H1 (cell line): ENCODE results near the gene QPCT. TPM values are rescaled to one million over a fixed set of nuclear protein-coding genes. Genes with fewer than 3 reads are reported as not detected.

Experiments
- CTCF ChIA-PET: fragments of 300-600 bp; sonication (Branson Sonifier 250); formaldehyde crosslinking; loops from one replicate; lab custom pipeline; 2021; ENCODE audit not compliant: partially characterized antibody; lab: Charles Lee
- POLR2A ChIA-PET: fragments of 300-600 bp; sonication (Branson Sonifier 250); formaldehyde crosslinking; loops from one replicate; lab custom pipeline; 2021; ENCODE audit warnings: inconsistent platforms; ENCODE audit not compliant: partially characterized antibody; lab: Charles Lee
- DNase-seq, 2 experiments: peaks; one replicate each; pipeline versions ENCODE4 v3.0.0 to v3.0.0-alpha.2; 2010 to 2022; ENCODE audit warnings: low spot score in 2 of 2, low read depth in 1 of 2, mixed read lengths in 1 of 2
- FAIRE-seq: peaks from 2 replicates; lab custom pipeline; 2011; peaks lifted over from hg19 to GRCh38; lab: Jason Lieb, UNC
- H2AFZ ChIP-seq: 2 replicates; pipeline ENCODE4 v1.8.1; 2012; ENCODE audit warnings: low read length, inconsistent platforms
- H2AK5ac ChIP-seq: 2 replicates; pipeline ENCODE4 v1.6.1; 2013; ENCODE audit warnings: low read depth, low read length
- H2BK120ac ChIP-seq: replicated peaks from 2 replicates; pipeline ENCODE3; 2013; ENCODE audit warnings: low read depth, low read length, inconsistent platforms
- H2BK12ac ChIP-seq: 2 replicates; pipeline ENCODE4 v1.6.1; 2013; ENCODE audit warnings: low read depth, low read length
- H2BK15ac ChIP-seq: 2 replicates; pipeline ENCODE4 v1.6.1; 2013; ENCODE audit warnings: low read length
- H2BK20ac ChIP-seq: 2 replicates; pipeline ENCODE4 v1.6.1; 2013; ENCODE audit warnings: low read length
- H2BK5ac ChIP-seq: 2 replicates; pipeline ENCODE4 v1.6.1; 2013; ENCODE audit warnings: low read depth, low read length
- H3K14ac ChIP-seq: 2 replicates; pipeline ENCODE4 v1.6.1; 2013; ENCODE audit warnings: inconsistent platforms; ENCODE audit not compliant: insufficient read length
- H3K18ac ChIP-seq: 2 replicates; pipeline ENCODE4 v1.6.1; 2013; ENCODE audit warnings: low read length; ENCODE audit errors: extremely low read depth
- H3K23ac ChIP-seq: 2 replicates; pipeline ENCODE4 v1.6.1; 2013; ENCODE audit warnings: inconsistent platforms; ENCODE audit not compliant: insufficient read length
- H3K23me2 ChIP-seq: 2 replicates; pipeline ENCODE4 v1.6.1; 2013; ENCODE audit warnings: low read depth, low read length
- H3K27ac ChIP-seq: 2 replicates; pipeline ENCODE4 v1.6.1; 2011; ENCODE audit warnings: low read depth, low read length, inconsistent platforms
- H3K27me3 ChIP-seq, 4 experiments: replicated peaks in 1 of 4; 1 replicate in 1 of 4; 2 replicates in 3 of 4; pipeline versions ENCODE4 v1.6.1 to v1.8.1; 2011 to 2013; ENCODE audit warnings: low read length in 3 of 4, mild to moderate bottlenecking in 3 of 4, inconsistent platforms in 2 of 4, mixed read lengths in 2 of 4, moderate library complexity in 1 of 4; ENCODE audit not compliant: control insufficient read depth in 3 of 4, insufficient read depth in 3 of 4; ENCODE audit errors: extremely low read depth in 1 of 4
- H3K36me3 ChIP-seq, 4 experiments: 2 replicates each; pipeline versions ENCODE4 v1.6.1 to v1.8.1; 2011 to 2013; ENCODE audit warnings: mild to moderate bottlenecking in 4 of 4, low read length in 3 of 4, moderate library complexity in 2 of 4, control low read depth in 1 of 4, inconsistent platforms in 1 of 4; ENCODE audit not compliant: insufficient read depth in 4 of 4, control insufficient read depth in 2 of 4
- H3K4ac ChIP-seq: replicated peaks from 2 replicates; pipeline ENCODE3; 2013; ENCODE audit warnings: low read length, low read depth, mixed read lengths, inconsistent platforms; ENCODE audit not compliant: insufficient read length
- H3K4me1 ChIP-seq, 4 experiments: replicated peaks in 1 of 4; 1 replicate in 1 of 4; 2 replicates in 3 of 4; pipeline versions ENCODE4 v1.6.1 to v1.8.1; 2011 to 2013; ENCODE audit warnings: low read length in 3 of 4, inconsistent platforms in 2 of 4, mixed read lengths in 1 of 4; ENCODE audit not compliant: insufficient read depth in 4 of 4, control insufficient read depth in 3 of 4
- H3K4me2 ChIP-seq, 2 experiments: 2 replicates each; pipeline versions ENCODE4 v1.6.1 to v1.8.1; 2011 to 2013; ENCODE audit warnings: low read depth in 2 of 2, low read length in 2 of 2, control low read depth in 1 of 2, inconsistent platforms in 1 of 2, mild to moderate bottlenecking in 1 of 2; ENCODE audit not compliant: insufficient read depth in 1 of 2
- H3K4me3 ChIP-seq, 4 experiments: fragments of 200-600, 300-600 bp in 1 of 4; sonication (generic), shearing (Covaris generic), sonication (Bioruptor Twin) in 1 of 4; 2 replicates each; pipeline versions ENCODE4 v1.5.1 to v1.8.1; 2011 to 2016; ENCODE audit warnings: low read length in 4 of 4, low read depth in 3 of 4, control low read depth in 2 of 4, inconsistent platforms in 2 of 4, mild to moderate bottlenecking in 2 of 4, mixed read lengths in 1 of 4, moderate library complexity in 1 of 4; ENCODE audit not compliant: insufficient read depth in 2 of 4; ENCODE audit errors: extremely low read depth in 1 of 4
- H3K56ac ChIP-seq: replicated peaks from 2 replicates; pipeline ENCODE3; 2013; ENCODE audit warnings: low read depth, mild to moderate bottlenecking, mixed read lengths, low read length, inconsistent platforms; ENCODE audit not compliant: insufficient read length
- H3K79me1 ChIP-seq: 2 replicates; pipeline ENCODE4 v1.6.1; 2013; ENCODE audit warnings: low read depth, low read length, control low read depth
- H3K79me2 ChIP-seq, 2 experiments: 2 replicates each; pipeline versions ENCODE4 v1.6.1 to v1.8.1; 2012 to 2013; ENCODE audit warnings: low read length in 2 of 2, mild to moderate bottlenecking in 2 of 2, inconsistent platforms in 1 of 2; ENCODE audit not compliant: insufficient read depth in 2 of 2, control insufficient read depth in 1 of 2
- H3K9ac ChIP-seq, 4 experiments: replicated peaks in 1 of 4; 1 replicate in 1 of 4; 2 replicates in 3 of 4; pipeline versions ENCODE4 v1.6.1 to v1.8.1; 2011 to 2013; ENCODE audit warnings: low read depth in 3 of 4, low read length in 3 of 4, control low read depth in 2 of 4, mild to moderate bottlenecking in 2 of 4, moderate library complexity in 2 of 4, inconsistent platforms in 1 of 4; ENCODE audit errors: extremely low read depth in 1 of 4
- H3K9me3 ChIP-seq, 2 experiments: 2 replicates each; pipeline versions ENCODE4 v1.6.1 to v1.8.1; 2012 to 2013; ENCODE audit warnings: mild to moderate bottlenecking in 2 of 2, moderate library complexity in 2 of 2, control low read depth in 1 of 2, inconsistent platforms in 1 of 2, low read depth in 1 of 2, low read length in 1 of 2, mixed read lengths in 1 of 2; ENCODE audit not compliant: insufficient read depth in 2 of 2
- H4K20me1 ChIP-seq, 2 experiments: replicated peaks in 1 of 2; 2 replicates each; pipeline versions ENCODE3 to v1.8.1; 2011 to 2013; ENCODE audit warnings: inconsistent platforms in 2 of 2, low read length in 2 of 2, mild to moderate bottlenecking in 1 of 2; ENCODE audit not compliant: insufficient read depth in 2 of 2, control insufficient read depth in 1 of 2
- H4K5ac ChIP-seq: 2 replicates; pipeline ENCODE4 v1.6.1; 2013; ENCODE audit warnings: low read length, low read depth, mixed read lengths, inconsistent platforms; ENCODE audit not compliant: insufficient read length
- H4K8ac ChIP-seq: 2 replicates; pipeline ENCODE4 v1.8.0; 2013; ENCODE audit warnings: mild to moderate bottlenecking, moderate library complexity, low read length, inconsistent platforms; ENCODE audit not compliant: insufficient read depth; ENCODE audit errors: extremely low read depth
- H4K91ac ChIP-seq: replicated peaks from 2 replicates; pipeline ENCODE3; 2013; ENCODE audit warnings: low read length, mixed read lengths, inconsistent platforms; ENCODE audit not compliant: insufficient read length
- ATF3 ChIP-seq: IDR thresholded peaks from 2 replicates; pipeline ENCODE4 v1.6.1; 2011; ENCODE audit warnings: low read depth, mild to moderate bottlenecking, low read length; ENCODE audit not compliant: insufficient read depth
- BACH1 ChIP-seq: IDR thresholded peaks from 2 replicates; pipeline ENCODE4 v1.6.1; 2012; ENCODE audit warnings: low read length, improper control_type of control experiment
- CBX5 ChIP-seq: fragments of 300-800, 300-1000 bp; sonication (generic); IDR thresholded peaks from 2 replicates; pipeline ENCODE4 v1.7.1; 2016; ENCODE audit warnings: antibody characterized with exemption, low read length, low read depth
- CHD2 ChIP-seq: IDR thresholded peaks from 2 replicates; pipeline ENCODE4 v1.6.1; 2012; ENCODE audit warnings: low read length, improper control_type of control experiment
- E2F6 ChIP-seq: IDR thresholded peaks from 2 replicates; pipeline ENCODE4 v1.6.1; 2012; ENCODE audit warnings: inconsistent platforms
- MAFK ChIP-seq: IDR thresholded peaks from 2 replicates; pipeline ENCODE4 v1.6.1; 2012; ENCODE audit warnings: low read depth, mild to moderate bottlenecking, improper control_type of control experiment, low read length
- NANOG ChIP-seq: IDR thresholded peaks from 2 replicates; pipeline ENCODE4 v1.6.1; 2011; ENCODE audit warnings: low read length, low read depth, mild to moderate bottlenecking, inconsistent platforms; ENCODE audit not compliant: insufficient read depth, poor library complexity, severe bottlenecking
- RAD21 ChIP-seq, 2 experiments: IDR thresholded peaks in 1 of 2; conservative IDR thresholded peaks in 1 of 2; 2 replicates each; pipeline ENCODE4 v1.6.1; 2011; ENCODE audit warnings: low read depth in 2 of 2, low read length in 2 of 2, improper control_type of control experiment in 1 of 2, inconsistent platforms in 1 of 2, mild to moderate bottlenecking in 1 of 2, moderate library complexity in 1 of 2
- SP2 ChIP-seq: IDR thresholded peaks from 2 replicates; pipeline ENCODE4 v1.6.1; 2012; ENCODE audit warnings: mild to moderate bottlenecking, low read length, inconsistent platforms
- TAF7 ChIP-seq: optimal IDR thresholded peaks from 2 replicates; pipeline ENCODE3; 2011; ENCODE audit warnings: low read depth, mild to moderate bottlenecking, inconsistent platforms, low read length, moderate library complexity, borderline replicate concordance
- USF2 ChIP-seq: IDR thresholded peaks from 2 replicates; pipeline ENCODE4 v1.6.1; 2011; ENCODE audit warnings: low read length, improper control_type of control experiment
- WGBS, 2 experiments: shearing (Covaris generic) in 1 of 2; methylation state at CpG; one replicate each; pipeline versions ENCODE4 v1.1.6 to v1.1.7; 2013 to 2015; ENCODE audit warnings: low lambda C conversion rate in 2 of 2, mixed read lengths in 2 of 2, inconsistent platforms in 1 of 2, low coverage in 1 of 2, missing lambda C conversion rate in 1 of 2; ENCODE audit not compliant: insufficient replicate concordance in 2 of 2, insufficient coverage in 1 of 2, insufficient read length in 1 of 2; ENCODE audit errors: extremely low coverage in 1 of 2, missing lambda C conversion rate in 1 of 2; 5-methylcytosine and 5-hydroxymethylcytosine counted together
- polyA plus RNA-seq, 7 experiments: library from polyadenylated mRNA; depleted of rRNA in 3 of 7; stranded (reverse) in 5 of 7; unstranded in 2 of 7; fragments of >200 nt in 5 of 7; fragments of 200-250 nt in 2 of 7; gene quantifications; 1 replicate in 5 of 7; 2 replicates in 1 of 7; 4 replicates in 1 of 7; pipeline versions ENCODE4 v1.2.1 to v1.2.3, GENCODE V29; 2011 to 2013; ENCODE audit warnings: missing spikeins in 2 of 7, mixed read lengths in 2 of 7
- total RNA-seq: library from RNA; stranded (reverse); fragmentation: NEBNext Ultra II Directional; extraction: Animal tissue kit (Norgen Biotek cat#: 25700); gene quantifications from 2 replicates; pipeline ENCODE4 v1.2.1, GENCODE V29; 2021

Gene QPCT
- total and polyA plus RNA-seq, 2 of the 8 experiments (the other 6 are each of a cell fraction or from before 2014, with no cell fraction given): 4.0 to 4.3 TPM

DNA sequence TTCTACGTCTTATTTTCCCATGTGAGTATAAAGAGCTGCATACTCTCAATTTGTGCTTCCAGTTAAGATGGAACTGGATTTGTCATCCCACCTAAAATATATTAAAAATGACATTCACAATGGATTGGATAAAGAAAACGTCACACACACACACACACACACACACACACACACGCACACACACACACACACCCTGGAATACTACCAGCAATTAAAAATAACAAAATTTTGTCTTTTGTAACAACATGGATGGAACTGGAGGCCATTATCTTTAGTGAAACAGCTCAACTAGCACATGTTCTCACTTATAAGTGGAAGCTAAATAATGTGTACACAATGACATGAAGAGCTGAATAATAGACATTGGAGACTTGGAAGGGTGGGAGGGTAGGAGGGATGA, 3.8 kb upstream of the QPCT start:
- H3K79me2 ChIP-seq: no peaks in the 10 kb centered on the region
- H4K91ac ChIP-seq: no peak overlapping the region
- no peaks in the 10 kb centered on the region for H4K20me1 ChIP-seq
- H3K27me3 ChIP-seq: peaks cover 0 to 11% (median 6%) of the 10 kb centered on the region in 4 experiments; a peak in 4 of 7 replicates
- H4K5ac ChIP-seq: no peak overlapping the region
- ChIA-PET POLR2A (interaction anchor here (1.4 kb wide), 1 partner anchor 15 kb away, joined by 3 read pairs; no protein-coding TSS in a partner anchor), CTCF (interaction anchor here (0.7 to 1.4 kb wide), 6 partner anchors 10 to 538 kb away, joined by 3 read pairs; no protein-coding TSS in a partner anchor)
- H2BK5ac ChIP-seq: no peak overlapping the region
- H3K18ac ChIP-seq: no peak overlapping the region
- H3K56ac ChIP-seq: no peak overlapping the region
- no peaks in the 10 kb centered on the region; the same call in 1 of the 2 replicates for H3K23me2 ChIP-seq
- no peak overlapping the region for H3K4ac ChIP-seq
- DNase-seq (no peak), FAIRE-seq (no peak)
- no peak overlapping the region for H4K8ac ChIP-seq
- H2AFZ ChIP-seq: no peak overlapping the region
- H3K4me3 ChIP-seq: no peak overlapping the region
- no peak overlapping the region for H2AK5ac ChIP-seq
- H3K9me3 ChIP-seq: no peaks in the 10 kb centered on the region
- no peak overlapping the region for H2BK15ac ChIP-seq
- H3K36me3 ChIP-seq: no peaks in the 10 kb centered on the region
- H3K4me1 ChIP-seq: peaks cover 0 to 4% (median 0%) of the 10 kb centered on the region in 4 experiments; a peak in 2 of 7 replicates
- H3K23ac ChIP-seq: no peak overlapping the region
- no peak overlapping the region for H2BK12ac ChIP-seq
- H3K9ac ChIP-seq: no peak overlapping the region
- 82% methylated on average over 3 of the region's 3 CpGs; no CpG with 5 or more reads in 1 of the 2 experiments for WGBS, 2 experiments
- no peak overlapping the region for H2BK20ac ChIP-seq
- H2BK120ac ChIP-seq: no peak overlapping the region
- H3K27ac ChIP-seq: no peak overlapping the region
- H3K4me2 ChIP-seq: no peak overlapping the region
- H3K79me1 ChIP-seq: no peaks in the 10 kb centered on the region
- no peak overlapping the region for H3K14ac ChIP-seq
- TF ChIP-seq TAF7 (no peak), NANOG (no peak), CHD2 (no peak), RAD21 (IDR thresholded peaks at IDR 0.05 in 1 of 2, conservative IDR thresholded peaks at IDR 0.05 in 1 of 2; ENCODE audit: low read depth in 2 of 2, low read length in 2 of 2) (no peak), MAFK (no peak), CBX5 (no peak), BACH1 (no peak), SP2 (no peak), USF2 (no peak), E2F6 (no peak), ATF3 (no peak)
